IMR-90 (cell line): ENCODE measurements around the gene HNMT.

Experiments
- BHLHE40 ChIP-seq: fragments of 150-350 bp; IDR thresholded peaks from 2 replicates; pipeline ENCODE4 v1.6.1; 2016; ENCODE audit warnings: mild to moderate bottlenecking, low read depth, low read length
- CEBPB ChIP-seq: IDR thresholded peaks from 2 replicates; pipeline ENCODE4 v1.6.1; 2012; ENCODE audit warnings: low read depth, low read length, improper control_type of control experiment
- CHD1 ChIP-seq: IDR thresholded peaks from 2 replicates; pipeline ENCODE4 v1.6.1; 2012; ENCODE audit warnings: low read depth, low read length, improper control_type of control experiment
- FOS ChIP-seq: fragments of 150-350 bp; IDR thresholded peaks from 2 replicates; pipeline ENCODE4 v1.6.1; 2016; ENCODE audit warnings: low read depth, low read length
- MAZ ChIP-seq: IDR thresholded peaks from 2 replicates; pipeline ENCODE4 v1.6.1; 2012; ENCODE audit warnings: low read depth, mild to moderate bottlenecking, low read length, improper control_type of control experiment, moderate library complexity, borderline replicate concordance
- MXI1 ChIP-seq: IDR thresholded peaks from 2 replicates; pipeline ENCODE4 v1.6.1; 2012; ENCODE audit warnings: low read depth, mild to moderate bottlenecking, low read length, moderate library complexity, borderline replicate concordance
- NFE2L2 ChIP-seq: fragments of 150-350 bp; IDR thresholded peaks from 2 replicates; pipeline ENCODE4 v1.6.1; 2016; ENCODE audit warnings: low read depth, mild to moderate bottlenecking, low read length
- POLR2A ChIP-seq: IDR thresholded peaks from 2 replicates; pipeline ENCODE4 v1.6.1; 2012; ENCODE audit warnings: mild to moderate bottlenecking, low read depth, low read length
- RAD21 ChIP-seq: IDR thresholded peaks from 2 replicates; pipeline ENCODE4 v1.6.1; 2012; ENCODE audit warnings: low read length, improper control_type of control experiment
- RCOR1 ChIP-seq: IDR thresholded peaks from 2 replicates; pipeline ENCODE4 v1.6.1; 2012; ENCODE audit warnings: mild to moderate bottlenecking, low read length, improper control_type of control experiment; ENCODE audit not compliant: insufficient replicate concordance
- RFX5 ChIP-seq: IDR thresholded peaks from 2 replicates; pipeline ENCODE4 v1.8.0; 2012; ENCODE audit warnings: low read depth, mild to moderate bottlenecking, low read length, moderate library complexity
- TF ChIP-seq, protein P1 (sequence below): fragments of 150-350 bp; IDR thresholded peaks from 2 replicates; pipeline ENCODE4 v1.6.1; 2017; ENCODE audit warnings: mild to moderate bottlenecking, antibody characterized with exemption, low read length, low read depth
- TF ChIP-seq, protein P2 (sequence below): conservative IDR thresholded peaks from 2 replicates; pipeline ENCODE4 v1.5.1; 2012; ENCODE audit warnings: mild to moderate bottlenecking, low read depth, low read length, improper control_type of control experiment
- TF ChIP-seq, protein P3 (sequence below): fragments of 150-350 bp; IDR thresholded peaks from 2 replicates; pipeline ENCODE4 v1.6.1; 2016; ENCODE audit warnings: low read depth, mild to moderate bottlenecking, low read length, moderate library complexity, borderline replicate concordance

DNA sequence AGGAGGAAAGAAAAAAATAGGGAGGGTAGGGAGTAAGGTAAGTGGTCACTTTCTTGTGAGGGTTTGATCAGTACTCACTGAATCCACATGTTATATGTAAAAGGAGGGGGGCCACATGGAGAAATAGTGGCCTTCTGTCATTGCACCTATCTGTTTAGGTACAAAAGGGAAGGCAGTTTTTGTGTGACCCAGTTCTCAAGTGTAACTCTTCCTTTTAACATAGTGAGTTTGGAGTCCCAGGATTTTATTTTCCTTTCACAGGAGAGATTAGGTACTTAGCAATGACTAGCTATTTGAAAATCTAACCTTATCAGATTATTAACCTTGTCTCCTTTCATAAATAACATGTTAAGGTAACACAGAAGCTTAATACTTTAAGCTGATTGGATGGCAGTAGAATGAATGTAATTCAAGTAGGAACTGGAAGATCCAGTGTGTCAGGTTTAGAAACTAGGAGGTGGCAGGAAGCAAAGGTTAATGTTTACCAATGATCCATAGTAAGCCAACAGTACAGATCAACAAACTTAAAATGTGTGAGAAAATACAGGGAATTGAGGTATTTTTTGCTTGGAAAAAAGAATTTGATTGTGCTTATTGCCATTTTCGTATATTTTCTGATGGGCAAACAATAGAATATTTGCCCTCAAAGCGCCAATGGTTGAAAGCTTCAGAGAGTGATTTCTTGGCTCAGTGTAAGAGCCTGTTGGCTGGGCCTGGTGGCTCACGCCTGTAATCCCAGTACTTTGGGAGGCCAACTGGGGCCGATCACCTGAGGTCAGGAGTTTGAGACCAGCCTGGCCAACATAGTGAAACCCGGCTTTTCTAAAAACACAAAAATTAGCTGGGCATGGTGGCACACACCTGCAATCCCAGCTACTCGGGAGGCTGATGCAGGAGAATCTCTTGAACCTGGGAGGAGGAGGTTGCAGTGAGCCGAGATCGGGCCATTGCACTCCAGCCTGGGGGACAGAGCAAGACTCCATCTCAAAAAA, 11.3 kb downstream of the HNMT start:
- TF ChIP-seq RCOR1: no peak
- TF ChIP-seq, protein P1, sequence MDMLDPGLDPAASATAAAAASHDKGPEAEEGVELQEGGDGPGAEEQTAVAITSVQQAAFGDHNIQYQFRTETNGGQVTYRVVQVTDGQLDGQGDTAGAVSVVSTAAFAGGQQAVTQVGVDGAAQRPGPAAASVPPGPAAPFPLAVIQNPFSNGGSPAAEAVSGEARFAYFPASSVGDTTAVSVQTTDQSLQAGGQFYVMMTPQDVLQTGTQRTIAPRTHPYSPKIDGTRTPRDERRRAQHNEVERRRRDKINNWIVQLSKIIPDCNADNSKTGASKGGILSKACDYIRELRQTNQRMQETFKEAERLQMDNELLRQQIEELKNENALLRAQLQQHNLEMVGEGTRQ: no peak
- TF ChIP-seq POLR2A: no peak
- TF ChIP-seq, protein P2, sequence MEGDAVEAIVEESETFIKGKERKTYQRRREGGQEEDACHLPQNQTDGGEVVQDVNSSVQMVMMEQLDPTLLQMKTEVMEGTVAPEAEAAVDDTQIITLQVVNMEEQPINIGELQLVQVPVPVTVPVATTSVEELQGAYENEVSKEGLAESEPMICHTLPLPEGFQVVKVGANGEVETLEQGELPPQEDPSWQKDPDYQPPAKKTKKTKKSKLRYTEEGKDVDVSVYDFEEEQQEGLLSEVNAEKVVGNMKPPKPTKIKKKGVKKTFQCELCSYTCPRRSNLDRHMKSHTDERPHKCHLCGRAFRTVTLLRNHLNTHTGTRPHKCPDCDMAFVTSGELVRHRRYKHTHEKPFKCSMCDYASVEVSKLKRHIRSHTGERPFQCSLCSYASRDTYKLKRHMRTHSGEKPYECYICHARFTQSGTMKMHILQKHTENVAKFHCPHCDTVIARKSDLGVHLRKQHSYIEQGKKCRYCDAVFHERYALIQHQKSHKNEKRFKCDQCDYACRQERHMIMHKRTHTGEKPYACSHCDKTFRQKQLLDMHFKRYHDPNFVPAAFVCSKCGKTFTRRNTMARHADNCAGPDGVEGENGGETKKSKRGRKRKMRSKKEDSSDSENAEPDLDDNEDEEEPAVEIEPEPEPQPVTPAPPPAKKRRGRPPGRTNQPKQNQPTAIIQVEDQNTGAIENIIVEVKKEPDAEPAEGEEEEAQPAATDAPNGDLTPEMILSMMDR: no peak
- no peak for TF ChIP-seq NFE2L2
- no peak for TF ChIP-seq MXI1
- TF ChIP-seq CEBPB: no peak
- TF ChIP-seq MAZ: no peak
- no peak for TF ChIP-seq RFX5
- TF ChIP-seq, protein P3, sequence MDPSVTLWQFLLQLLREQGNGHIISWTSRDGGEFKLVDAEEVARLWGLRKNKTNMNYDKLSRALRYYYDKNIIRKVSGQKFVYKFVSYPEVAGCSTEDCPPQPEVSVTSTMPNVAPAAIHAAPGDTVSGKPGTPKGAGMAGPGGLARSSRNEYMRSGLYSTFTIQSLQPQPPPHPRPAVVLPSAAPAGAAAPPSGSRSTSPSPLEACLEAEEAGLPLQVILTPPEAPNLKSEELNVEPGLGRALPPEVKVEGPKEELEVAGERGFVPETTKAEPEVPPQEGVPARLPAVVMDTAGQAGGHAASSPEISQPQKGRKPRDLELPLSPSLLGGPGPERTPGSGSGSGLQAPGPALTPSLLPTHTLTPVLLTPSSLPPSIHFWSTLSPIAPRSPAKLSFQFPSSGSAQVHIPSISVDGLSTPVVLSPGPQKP: no peak
- TF ChIP-seq RAD21: no peak
- no peak for TF ChIP-seq FOS
- TF ChIP-seq BHLHE40: no peak
- no peak for TF ChIP-seq CHD1
